Heart left ventricle (tissue), 13 donors: ENCODE data around the gene PARN.

ENCODE experiments used
- CTCF ChIP-seq, 12 donors: fragments of 200-600 bp; sonication (generic) in 4 of 12; IDR thresholded peaks; one replicate each; pipeline versions ENCODE4 v1.5.0 to v1.8.0; 2018 to 2022; ENCODE audit warnings: antibody characterized with exemption in 12 of 12, mild to moderate bottlenecking in 5 of 12
- POLR2A ChIP-seq, 2 donors: fragments of 450-650 bp; IDR thresholded peaks; one replicate each; pipeline ENCODE4 v1.6.1; 2017; ENCODE audit warnings: antibody characterized with exemption in 2 of 2, mild to moderate bottlenecking in 2 of 2, moderate library complexity in 2 of 2
- donor health status: ischemic (EF 13 %, LVEDD 7.1; RV severe dilation, severe dysfunction).
- donor health status: DM: no; HTN: yes; CAD: no.
- donor health status: DM: no; HTN: no; CAD: no.
- donor health status: ischemic (EF 25% LVEDD 6.9; RV normal size, moderate dysfunction).
- donor health status: ischemic (EF 25% LVEDD 5.7; RV mildly dilated, moderate dysfunction).
- donor health status: ischemic (EF 35%, LVEDD 5.7; RV mildly dilated, moderate dysfunction).
- donor health status: nonischemic (EF 11% LVEDD 7.7; RV severe dilation, severe dysfunction).
- donor health status: DM: yes; HTN: yes; CAD: no.
- donor health status: PGD.
- donor health status: ischemic (EF 29% LVEDD 5.4; RV normal size, mild dysfunction).
- donor health status: nonischemic (EF 23%, LVEDD 6.1; RV moderate dilation, normal function).

DNA sequence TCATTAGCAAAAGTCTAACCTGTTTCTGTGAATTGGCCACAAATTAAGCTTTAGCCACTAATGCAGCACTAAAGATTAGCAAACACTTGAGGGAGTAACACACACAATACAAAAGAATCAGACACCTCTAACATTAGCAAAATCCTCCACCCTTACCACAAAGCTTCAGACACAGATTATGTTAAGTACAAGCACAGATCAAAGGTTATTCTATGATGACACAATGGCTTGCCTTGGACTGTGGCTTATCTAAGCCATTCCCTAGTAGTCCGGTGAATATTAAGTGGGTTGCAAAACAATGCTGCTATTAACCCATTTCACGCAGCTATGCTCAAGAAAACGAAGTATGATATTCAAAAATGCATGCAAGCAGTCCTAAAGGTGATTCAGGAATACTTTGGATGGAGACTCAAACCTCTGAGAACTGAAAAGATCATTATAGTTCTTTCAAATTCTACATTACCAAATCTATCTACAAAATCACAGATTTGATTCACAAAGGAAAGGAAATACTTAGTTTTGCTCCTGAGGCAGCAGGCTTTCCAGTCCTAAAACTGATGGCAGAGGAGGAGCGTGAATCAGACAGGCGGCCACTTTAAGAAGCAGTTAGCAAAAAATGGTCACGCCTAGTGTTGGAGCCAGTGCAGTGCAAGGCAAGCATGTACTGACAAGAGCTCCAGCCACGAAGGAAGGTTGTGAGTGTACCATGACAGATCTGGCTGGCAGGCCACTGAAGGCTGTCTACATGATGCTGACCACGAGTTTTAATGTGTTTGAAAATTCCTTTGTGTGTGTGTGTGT is 67.2 kb downstream of the PARN start:
- peak in 5 of 12 donors; percentile 12 to 39 (median 21) for TF ChIP-seq CTCF (IDR thresholded peaks at IDR 0.05)
- no peak for TF ChIP-seq POLR2A (IDR thresholded peaks at IDR 0.05)
